ENCODE measurements around the gene ROPN1L.

DNA sequence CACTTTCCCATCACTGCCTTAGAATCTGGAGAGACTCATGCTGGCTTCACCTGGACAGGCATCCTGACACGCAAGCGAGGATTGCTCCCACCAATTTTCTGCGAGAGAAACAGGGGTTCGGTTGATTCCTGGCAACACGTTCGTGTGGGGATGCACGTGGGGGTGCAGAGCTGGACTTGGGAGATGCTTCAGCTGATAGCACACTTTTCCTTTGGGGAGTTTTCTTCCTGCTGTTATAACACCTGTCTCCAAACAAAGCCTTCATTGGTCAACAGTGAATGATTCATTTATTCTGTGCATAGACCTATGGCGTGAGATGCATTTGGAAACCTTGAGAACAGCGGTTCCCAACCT, 50.0 kb downstream of the ROPN1L start:
- TF ChIP-seq YY1 (IDR thresholded peaks at IDR 0.05; ENCODE audit: extremely low read depth, insufficient replicate concordance, low read depth, low read length) (no peak), CTCF (IDR thresholded peaks at IDR 0.05 in 2 of 3, conservative IDR thresholded peaks at IDR 0.05 in 1 of 3; ENCODE audit: borderline replicate concordance in 1 of 3, insufficient read depth in 1 of 3, low read depth in 2 of 3, low read length in 2 of 3) (no peak), CBX3 (IDR thresholded peaks at IDR 0.05; ENCODE audit: low read depth) (no peak), POLR2A (IDR thresholded peaks at IDR 0.05; ENCODE audit: borderline replicate concordance, extremely low read depth, insufficient read depth, insufficient read length) (no peak), TCF7L2 (IDR thresholded peaks at IDR 0.05; ENCODE audit: borderline replicate concordance, extremely low read depth, insufficient read depth, insufficient read length) (no peak), EZH2 (IDR thresholded peaks at IDR 0.05) (no peak), RAD21 (IDR thresholded peaks at IDR 0.05; ENCODE audit: low read depth) (no peak), POLR2AphosphoS5 (IDR thresholded peaks at IDR 0.05; ENCODE audit: low read depth, low read length) (no peak)

All from HCT116 (cell line).